GM12872 (cell line): Measurements from ENCODE around the gene GPR149.

ENCODE experiments used
- CTCF ChIP-seq: IDR thresholded peaks from 3 replicates; pipeline ENCODE4 v1.5.1; 2011; ENCODE audit warnings: low read depth, mild to moderate bottlenecking, low read length, moderate library complexity; ENCODE audit not compliant: insufficient read depth

The GPR149 gene

DNA sequence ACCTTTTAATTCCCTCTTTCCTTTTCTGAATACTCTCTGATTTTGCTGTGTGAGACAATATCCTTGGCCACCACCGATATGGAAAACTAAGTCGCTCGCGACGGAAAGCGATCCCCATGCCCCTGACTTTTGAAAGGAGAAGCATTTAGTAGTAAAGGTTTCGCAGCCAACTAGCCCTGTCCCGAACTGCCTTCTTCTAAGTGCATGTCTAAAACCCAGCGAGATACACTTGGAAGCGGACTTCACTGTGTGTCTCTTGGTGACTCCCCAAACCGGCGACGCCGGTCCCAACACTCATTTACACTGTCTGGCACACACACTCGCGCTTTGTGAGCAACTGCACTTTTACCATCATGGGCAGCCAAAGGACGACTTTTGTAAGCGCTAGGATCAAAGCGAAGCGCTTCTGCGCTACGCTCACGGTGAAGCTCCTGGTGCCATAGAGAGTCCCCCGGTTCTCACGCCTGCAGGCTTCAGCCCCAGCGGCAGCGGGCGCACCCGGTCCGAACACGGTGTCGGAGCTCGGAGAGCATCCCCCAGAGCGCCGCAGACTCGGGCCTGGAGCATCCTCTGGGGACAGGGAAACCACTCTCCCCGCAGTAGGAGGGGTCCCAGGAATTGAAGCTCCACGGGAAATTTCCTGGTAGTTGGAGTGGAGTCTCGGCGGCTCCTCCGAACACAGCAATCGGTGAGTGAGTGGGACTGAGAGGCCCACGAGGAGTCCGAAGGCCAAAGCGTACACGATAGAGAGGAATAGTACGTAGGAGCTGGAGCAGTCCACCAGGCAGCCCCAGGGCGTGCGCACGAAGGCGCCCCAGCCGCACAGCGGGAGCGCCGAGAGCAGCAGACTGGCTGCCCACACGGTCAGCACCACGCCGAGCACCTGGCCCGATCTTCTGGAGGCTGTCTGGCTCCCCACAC is 1.4 kb downstream of the GPR149 start:
- no peak for TF ChIP-seq CTCF

DNA sequence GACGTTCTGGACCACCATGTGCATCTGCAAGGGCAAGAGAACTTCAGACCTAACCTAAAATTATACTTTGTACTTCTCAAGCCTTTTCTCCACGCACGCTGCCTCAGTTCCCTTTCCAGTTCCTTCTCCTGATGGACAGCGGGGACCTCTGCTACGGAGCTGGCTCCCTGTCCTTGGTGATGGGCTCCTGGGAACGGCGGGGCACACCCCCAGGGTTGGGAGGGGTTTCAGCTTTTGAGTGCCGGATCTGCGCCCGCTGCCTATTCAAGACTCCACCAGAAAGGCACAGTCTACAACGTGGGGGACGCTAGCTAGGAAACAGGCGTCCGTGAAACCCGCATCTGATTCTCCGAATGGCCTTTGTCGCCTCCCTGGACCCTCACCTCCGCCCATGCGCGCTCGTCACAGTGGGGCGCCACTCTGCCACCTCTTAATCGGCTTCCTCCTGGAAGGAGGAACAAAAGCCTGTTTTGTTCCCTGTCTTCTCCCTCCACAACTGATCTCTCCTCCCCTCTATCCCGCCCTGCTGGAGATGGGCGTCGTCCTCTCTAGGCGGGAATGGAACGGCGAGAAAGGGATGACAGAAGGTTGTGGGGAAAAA is 2.2 kb downstream of the GPR149 start:
- TF ChIP-seq CTCF: no peak

DNA sequence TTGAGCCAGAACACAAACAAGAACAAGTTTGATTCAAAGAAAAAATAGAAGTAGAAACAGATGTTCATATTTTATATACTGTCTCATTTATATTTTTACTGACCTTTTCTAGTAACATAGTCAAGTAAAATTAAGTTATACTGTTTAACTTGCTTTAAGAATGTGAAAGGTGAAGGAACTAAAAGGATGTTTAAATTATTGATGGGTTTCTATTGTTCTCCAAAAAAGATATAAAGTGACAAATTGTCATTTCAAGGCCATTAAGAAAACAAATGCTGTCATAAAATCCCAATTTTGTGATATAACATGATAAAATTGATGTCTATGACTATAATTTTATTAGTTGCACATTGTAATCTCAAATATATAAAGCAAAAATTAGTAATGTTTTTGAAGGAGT is 7.3 kb downstream of the GPR149 start:
- no peak for TF ChIP-seq CTCF

DNA sequence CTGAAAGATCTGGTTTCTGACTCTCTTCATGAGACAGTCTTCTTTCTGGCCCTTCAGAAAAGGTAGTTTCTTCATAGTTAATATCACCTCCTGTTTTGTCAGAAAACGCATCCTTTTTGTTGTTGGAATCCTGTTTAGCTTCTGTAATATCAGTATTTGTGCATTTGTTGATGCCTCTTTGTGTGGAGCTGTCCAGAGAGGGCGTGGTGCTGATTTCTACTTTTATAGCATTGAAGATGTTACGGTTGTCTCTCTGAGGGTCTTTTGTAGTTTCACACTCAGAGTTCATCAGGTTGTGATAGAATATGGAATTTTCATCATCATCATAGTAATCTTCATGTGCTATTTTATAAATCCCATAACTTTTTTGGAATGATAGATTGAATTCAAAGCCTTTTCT is 8.9 kb downstream of the GPR149 start:
- no peak for TF ChIP-seq CTCF

DNA sequence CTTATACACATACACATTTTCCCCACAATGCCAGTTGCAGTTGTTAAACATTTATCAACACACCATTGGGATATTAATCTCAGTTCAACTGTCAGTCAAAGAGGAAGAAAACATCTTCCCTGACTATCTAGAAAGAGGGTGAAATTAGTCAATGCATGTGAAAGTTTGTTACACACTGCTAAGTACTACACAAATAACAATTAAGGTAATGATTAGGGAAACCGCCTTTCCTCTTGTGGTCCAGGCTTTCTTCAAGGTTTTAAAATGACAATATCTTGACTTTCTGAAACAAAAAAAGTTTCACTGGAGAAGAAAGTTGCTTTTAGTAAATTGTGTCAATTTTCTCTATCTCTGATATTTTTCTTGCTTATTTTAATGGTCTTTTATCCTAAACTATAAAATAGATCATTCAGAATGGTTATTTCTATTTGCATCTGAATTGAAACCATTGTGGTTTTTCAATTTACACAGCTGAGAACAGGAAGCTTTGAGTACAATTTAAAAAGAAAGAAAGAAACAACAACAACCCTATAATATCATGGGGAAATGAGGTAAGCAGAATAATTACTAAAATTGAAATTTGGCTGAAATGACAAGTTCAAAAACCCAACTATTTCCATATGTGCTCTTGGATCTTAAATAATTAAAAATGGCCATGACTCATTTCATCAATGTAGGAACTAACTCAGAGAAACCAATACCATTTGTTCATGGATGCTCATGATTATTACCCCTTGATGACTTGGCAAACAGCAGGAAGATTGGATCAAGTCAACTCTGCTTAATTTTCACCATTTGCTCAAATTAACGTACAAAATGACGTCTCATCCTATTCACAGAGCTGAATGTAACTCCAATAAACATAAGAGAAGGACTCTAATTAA is 31.7 kb downstream of the GPR149 start:
- TF ChIP-seq CTCF: no peak

DNA sequence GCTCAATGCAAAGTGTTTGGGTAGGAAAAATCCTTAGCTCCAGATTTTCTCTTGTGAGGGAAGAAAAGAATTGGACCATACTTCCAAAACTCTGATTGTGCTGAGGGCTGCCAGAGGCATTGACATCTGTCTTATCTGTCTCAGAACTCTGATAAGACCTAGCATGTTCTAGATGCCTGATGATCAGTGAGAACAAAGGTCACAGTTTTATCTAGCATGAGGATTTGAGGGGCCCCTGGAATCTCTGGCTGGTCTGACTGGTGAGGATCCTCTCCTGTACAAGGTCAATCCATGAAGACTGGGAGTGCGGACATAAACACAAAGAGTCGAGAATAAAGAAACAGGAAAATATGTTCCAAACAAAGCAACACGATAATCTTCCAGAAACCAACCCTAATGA is 40.1 kb downstream of the GPR149 start:
- TF ChIP-seq CTCF: no peak

DNA sequence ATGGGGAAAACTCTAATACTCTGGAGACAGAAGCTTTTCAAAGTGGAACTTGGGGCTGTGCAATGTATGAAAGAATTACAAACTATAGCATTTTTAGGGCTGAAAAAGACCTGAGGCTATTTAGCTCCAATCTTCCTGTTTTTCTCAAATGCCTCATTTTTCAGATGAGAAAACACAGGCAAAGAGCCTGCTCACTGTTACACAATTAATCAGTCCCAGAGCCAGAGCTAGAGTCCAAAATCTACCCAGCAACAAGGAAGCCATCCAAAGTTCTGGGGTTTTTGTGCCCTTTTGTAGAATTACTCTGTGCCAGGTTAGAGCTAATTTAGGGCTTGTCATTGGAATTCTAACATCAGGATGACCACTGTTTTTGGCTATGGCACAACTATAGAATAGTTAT is 45.5 kb downstream of the GPR149 start:
- TF ChIP-seq CTCF: no peak
